ENCODE results near the gene P3H2. TPM values are rescaled to one million over a fixed set of nuclear protein-coding genes. Genes with fewer than 3 reads are reported as not detected.

Gene P3H2
- total RNA-seq, 1 experiment from 2014 or later = 233 TPM

GRCh38 chr3:190131329-190131728, 10.6 kb upstream of the P3H2 start:
- Histone ChIP-seq H3K4me3 (no peak overlapping the region), H3K36me3 (no peaks in the 10 kb centered on the region), H3K9me3 (peaks cover 7% of the 10 kb centered on the region), H3K27me3 (no peaks in the 10 kb centered on the region)
- DNase-seq = peak; percentile 37

GRCh38 chr3:190130696-190131095, 10.0 kb upstream of the P3H2 start:
- Histone ChIP-seq H3K27me3 (no peaks in the 10 kb centered on the region), H3K4me3 (no peak overlapping the region), H3K9me3 (peaks cover 7% of the 10 kb centered on the region), H3K36me3 (no peaks in the 10 kb centered on the region)
- no peak for DNase-seq

DNA sequence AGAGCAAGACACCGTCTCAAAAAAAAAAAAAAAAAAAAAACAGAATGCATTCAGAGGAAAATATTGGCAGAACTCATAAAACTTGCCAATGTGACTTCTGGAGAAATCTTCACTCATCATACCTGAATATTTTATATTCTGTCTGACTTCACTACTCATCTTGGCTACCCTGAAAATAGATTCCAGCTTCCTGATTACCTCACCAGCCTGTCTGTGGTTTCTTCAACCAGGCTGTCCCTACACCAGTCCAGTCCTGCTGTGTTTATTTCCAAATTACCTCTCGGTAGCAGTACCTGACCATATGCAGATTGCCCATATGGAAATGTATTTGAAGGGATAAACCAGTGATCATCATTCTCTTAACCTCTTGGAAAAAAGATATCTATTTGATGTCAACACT, 9.3 kb upstream of the P3H2 start:
- H3K27me3 ChIP-seq = no peaks in the 10 kb centered on the region
- no peaks in the 10 kb centered on the region for H3K36me3 ChIP-seq
- DNase-seq = no peak

GRCh38 chr3:190127797-190128196, 7.1 kb upstream of the P3H2 start:
- no peak for DNase-seq
- Histone ChIP-seq H3K4me3 (no peak overlapping the region), H3K36me3 (no peaks in the 10 kb centered on the region)

More for the DNA sequence above, 9.3 kb upstream of the P3H2 start:
- Histone ChIP-seq H3K9me3 (peaks cover 3% of the 10 kb centered on the region), H3K4me3 (no peak overlapping the region)

DNA sequence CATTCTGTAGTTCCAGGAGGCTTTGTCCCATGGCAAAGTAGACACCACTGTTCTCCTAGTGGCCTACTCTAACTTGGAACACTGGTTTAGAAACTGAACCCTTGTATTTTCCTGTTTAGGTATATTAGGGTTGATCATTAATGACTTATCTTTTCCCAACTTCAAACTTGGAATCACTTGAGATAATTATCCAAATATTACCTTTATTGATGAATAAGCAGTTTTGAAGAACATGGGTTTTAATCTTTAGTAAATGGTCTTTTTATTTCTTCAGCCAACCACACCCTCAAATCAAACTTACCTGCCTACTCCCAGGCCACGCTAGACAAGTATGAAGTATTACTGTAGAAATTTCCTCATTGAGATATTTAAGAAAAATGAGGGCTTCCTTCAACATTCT, 6.5 kb upstream of the P3H2 start:
- no peak for DNase-seq
- Histone ChIP-seq H3K9me3 (0 out of 2 replicates have a peak, but pooled peaks cover 2% of the 10 kb centered on the region), H3K27me3 (no peaks in the 10 kb centered on the region), H3K36me3 (no peaks in the 10 kb centered on the region), H3K4me3 (no peak overlapping the region)

More at GRCh38 chr3:190127797-190128196, 7.1 kb upstream of the P3H2 start:
- Histone ChIP-seq H3K27me3 (no peaks in the 10 kb centered on the region), H3K9me3 (peaks cover 2% of the 10 kb centered on the region; the same call in 1 of the 2 replicates)

DNA sequence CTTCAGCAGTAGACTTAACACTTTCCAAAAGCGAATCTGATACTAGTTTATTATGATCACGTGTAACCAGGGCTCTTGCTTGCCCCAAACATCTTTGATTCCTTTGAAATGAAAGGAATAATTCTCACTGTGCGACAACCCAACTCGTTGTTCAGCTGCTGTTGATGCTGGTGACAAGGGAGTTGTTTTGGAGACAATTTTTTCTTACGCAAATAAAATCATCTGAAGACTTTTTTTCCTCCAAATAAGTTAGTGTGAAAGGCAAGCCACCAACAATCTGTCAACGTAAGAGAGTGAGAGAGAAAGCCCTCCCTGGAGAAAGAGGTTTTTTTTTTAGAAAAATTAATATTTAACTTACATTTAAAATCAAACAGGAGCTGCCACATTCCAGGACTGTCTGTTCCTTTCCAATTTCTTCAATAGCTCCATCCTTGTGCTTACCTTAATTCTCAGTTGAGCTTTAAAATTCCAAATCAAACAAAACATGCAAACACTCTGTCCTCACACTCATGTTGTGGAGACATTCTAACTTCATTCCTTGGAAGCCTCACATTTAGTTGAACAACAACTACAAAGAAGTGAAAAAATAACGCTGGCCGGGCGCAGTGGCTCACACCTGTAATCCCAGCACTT, 4.9 kb upstream of the P3H2 start:
- Histone ChIP-seq H3K27me3 (no peaks in the 10 kb centered on the region), H3K36me3 (0 out of 2 replicates have a peak, but pooled peaks cover under 1% of the 10 kb centered on the region), H3K4me3 (no peak overlapping the region), H3K9me3 (0 out of 2 replicates have a peak, but pooled peaks cover 2% of the 10 kb centered on the region)
- no peak for DNase-seq

DNA sequence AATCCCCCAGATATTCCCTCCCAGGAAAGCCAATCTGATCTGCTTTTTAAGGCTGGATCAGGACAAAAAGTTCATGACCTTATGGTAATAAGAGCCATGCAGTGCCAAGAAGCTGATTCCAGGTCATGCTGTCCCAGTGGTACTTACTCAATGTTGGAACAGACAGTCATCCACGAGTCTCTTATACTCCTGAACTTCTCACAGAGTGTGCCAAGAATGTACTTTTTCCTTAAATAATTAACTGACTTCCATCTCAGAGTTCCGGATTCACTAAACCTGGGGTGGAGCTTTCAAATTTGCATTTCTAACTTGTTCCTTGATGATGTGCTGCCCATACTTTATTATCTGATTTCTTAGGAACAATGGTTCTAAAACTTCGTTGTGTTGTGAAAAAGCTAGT, 3.4 kb upstream of the P3H2 start:
- Histone ChIP-seq H3K4me3 (no peak overlapping the region), H3K27me3 (no peaks in the 10 kb centered on the region), H3K9me3 (no peaks in the 10 kb centered on the region), H3K36me3 (peaks cover 8% of the 10 kb centered on the region)
- no peak for DNase-seq

- peak; percentile 55 for DNase-seq
- Histone ChIP-seq H3K27me3 (no peaks in the 10 kb centered on the region), H3K36me3 (peaks cover 17% of the 10 kb centered on the region), H3K9me3 (no peaks in the 10 kb centered on the region), H3K4me3 (no peak overlapping the region)
Observed at GRCh38 chr3:190122198-190122771, 1.6 kb upstream of the P3H2 start.

DNA sequence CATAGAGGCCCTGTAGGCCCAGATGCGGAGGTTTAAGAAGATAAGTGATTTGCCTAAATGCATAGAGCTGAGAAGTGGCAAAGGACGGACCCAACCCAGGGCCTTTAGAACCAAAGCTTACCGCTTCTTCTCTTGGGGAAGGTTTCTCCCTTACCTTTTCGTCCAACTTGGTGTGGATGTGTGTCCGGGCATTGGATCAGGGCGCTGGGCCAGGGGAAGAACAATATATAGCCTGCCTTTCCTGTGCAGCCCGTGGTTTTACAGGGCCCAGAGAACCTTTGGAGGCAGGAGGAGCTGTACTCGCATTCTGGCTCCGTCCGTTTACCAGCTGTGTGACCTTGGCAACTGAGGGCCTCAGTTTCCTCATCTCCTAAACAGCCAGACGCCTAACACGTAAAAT, 686 bp upstream of the P3H2 start:
- Histone ChIP-seq H3K9me3 (no peaks in the 10 kb centered on the region), H3K4me3 (peak overlapping the region; percentile 92), H3K36me3 (peaks cover 23% of the 10 kb centered on the region), H3K27me3 (no peaks in the 10 kb centered on the region)
- DNase-seq = no peak

DNA sequence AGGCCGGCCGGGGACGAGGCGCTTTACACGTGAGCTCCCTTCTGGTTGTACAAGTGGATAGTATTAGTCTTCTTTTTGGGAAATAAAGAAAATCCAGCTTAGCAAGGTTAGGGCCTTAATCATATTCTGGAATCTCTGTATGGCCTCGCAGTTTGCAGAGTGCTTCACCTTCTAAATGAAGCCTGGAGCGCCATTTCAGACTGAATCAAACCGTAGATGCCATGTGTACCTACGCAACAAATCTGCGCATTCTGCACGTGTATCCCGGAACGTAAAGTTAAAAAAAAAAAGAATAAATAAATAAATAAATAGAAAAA, 322 bp upstream of the P3H2 start:
- no peak for DNase-seq
- no peaks in the 10 kb centered on the region for H3K27me3 ChIP-seq

DNA sequence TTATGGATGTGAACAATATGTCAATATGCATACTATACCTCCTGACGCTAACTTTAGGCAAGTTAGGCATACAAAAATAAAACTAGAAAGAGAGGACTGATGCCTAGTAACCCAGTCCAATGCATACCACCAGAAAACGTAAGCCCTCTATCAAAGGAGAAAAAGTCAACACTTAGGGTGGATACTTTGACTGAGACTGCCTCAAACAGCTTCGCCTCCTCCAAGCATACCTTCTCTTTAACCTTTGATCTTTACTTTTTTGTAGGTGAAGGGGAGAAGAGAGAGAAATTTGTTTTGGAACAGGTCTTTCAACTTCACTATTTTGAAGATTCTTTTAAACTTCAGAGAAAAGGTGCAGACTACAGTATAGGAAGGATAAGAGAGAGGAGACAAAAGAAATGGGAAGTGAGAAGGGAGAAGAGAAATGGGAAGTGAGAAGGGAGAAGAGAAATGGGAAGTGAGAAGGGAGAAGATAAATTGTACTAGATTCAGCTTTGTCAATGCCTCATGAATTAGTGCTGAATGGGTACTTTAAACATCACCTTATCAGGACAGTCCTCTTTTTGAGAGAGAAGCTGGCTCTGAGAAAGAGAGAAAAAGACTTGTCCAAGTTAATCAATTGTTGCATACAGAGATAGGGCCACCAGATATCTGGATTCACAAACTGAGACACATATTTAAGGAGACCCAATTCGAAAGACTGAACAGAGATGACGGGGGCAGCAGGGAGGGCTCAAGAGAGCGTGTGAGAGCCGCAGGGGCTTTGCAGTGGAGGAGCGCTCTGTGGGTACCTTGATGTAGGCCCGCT, 1.0 kb downstream of the P3H2 start:
- DNase-seq = no peak
- peak overlapping the region; percentile 92 for H3K4me3 ChIP-seq
- no peaks in the 10 kb centered on the region for H3K27me3 ChIP-seq
- H3K9me3 ChIP-seq = no peaks in the 10 kb centered on the region
- H3K36me3 ChIP-seq = peaks cover 40% of the 10 kb centered on the region

More for the DNA sequence above, 322 bp upstream of the P3H2 start:
- H3K9me3 ChIP-seq = no peaks in the 10 kb centered on the region
- peak overlapping the region; percentile 92 for H3K4me3 ChIP-seq
- H3K36me3 ChIP-seq = peaks cover 26% of the 10 kb centered on the region

DNA sequence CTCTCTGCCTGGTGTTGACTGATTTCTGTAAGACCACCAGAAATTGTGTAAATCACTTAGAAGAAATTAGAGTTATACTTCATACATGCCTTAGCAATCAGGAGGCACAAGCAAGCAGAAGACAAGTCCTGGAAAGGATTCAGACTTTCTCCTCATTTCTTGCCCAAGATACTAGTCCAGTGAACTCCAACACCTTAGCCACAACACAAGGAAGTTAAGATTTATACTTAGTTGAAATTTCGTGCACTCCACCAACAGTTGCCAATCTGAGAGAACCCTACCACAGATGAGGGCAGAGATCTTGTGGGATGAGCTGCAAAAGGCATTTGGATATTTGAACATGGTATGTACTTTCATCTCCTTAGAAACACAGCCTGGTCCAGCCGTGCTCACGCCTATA, 2.3 kb downstream of the P3H2 start:
- DNase-seq = no peak
- Histone ChIP-seq H3K36me3 (peaks cover 48% of the 10 kb centered on the region), H3K27me3 (no peaks in the 10 kb centered on the region), H3K9me3 (no peaks in the 10 kb centered on the region), H3K4me3 (peak overlapping the region; percentile 92)

- H3K9me3 ChIP-seq = no peaks in the 10 kb centered on the region
- peak overlapping the region; percentile 92 for H3K4me3 ChIP-seq
- H3K27me3 ChIP-seq = no peaks in the 10 kb centered on the region
- no peak for DNase-seq
- peaks cover 53% of the 10 kb centered on the region for H3K36me3 ChIP-seq
Observed at GRCh38 chr3:190117981-190118380, 2.7 kb downstream of the P3H2 start.

DNA sequence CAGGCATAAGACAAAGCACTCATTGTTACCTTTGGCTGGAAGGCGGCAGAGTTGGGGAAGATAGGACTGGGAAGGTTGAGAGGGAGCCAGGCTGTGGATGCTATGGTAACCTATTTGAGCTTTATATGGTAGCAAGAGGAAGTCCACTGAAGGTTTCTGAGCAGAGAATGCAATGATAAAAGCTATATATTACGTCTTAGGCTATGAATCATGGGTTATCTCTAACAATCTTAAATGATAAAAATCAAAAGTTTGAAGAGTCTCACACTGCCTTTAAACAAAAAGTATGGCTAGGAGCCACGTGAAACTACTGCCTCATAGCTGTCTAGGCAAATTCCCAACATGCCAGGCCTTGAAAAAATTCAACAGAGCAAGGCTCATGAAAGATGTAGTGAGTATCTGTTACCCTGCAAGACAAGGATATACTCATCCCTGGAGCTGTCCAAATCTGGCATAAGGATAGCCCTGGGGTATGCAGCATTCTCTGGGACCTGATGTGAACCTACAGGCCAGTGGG, 4.1 kb downstream of the P3H2 start:
- Histone ChIP-seq H3K4me3 (peak overlapping the region; percentile 7; the same call in 1 of the 2 replicates), H3K27me3 (no peaks in the 10 kb centered on the region), H3K9me3 (no peaks in the 10 kb centered on the region), H3K36me3 (peaks cover 61% of the 10 kb centered on the region)
- peak; percentile 22 for DNase-seq

GRCh38 chr3:190110826-190111225, 9.9 kb downstream of the P3H2 start:
- no peaks in the 10 kb centered on the region for H3K27me3 ChIP-seq
- H3K36me3 ChIP-seq = peaks cover 60% of the 10 kb centered on the region
- no peak overlapping the region for H3K4me3 ChIP-seq
- no peaks in the 10 kb centered on the region for H3K9me3 ChIP-seq
- DNase-seq = no peak

DNA sequence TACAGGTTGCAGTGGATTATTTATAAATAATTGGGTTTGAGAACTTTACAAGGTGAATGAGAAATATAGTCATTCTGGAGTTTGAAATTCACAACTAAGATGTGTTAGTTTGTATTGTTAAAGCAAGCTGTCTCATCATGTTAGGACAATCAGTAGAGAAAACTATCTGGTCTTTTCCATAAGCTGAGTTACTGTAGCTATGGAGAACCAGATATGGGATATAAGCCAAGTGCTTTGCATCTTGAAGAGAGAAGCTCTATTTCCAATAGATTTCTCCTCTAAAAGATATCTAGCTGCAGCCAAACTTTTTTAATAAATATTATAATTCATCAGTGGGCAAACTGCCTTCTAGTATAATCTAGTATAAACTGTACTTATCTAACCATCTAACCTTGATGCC, 11.3 kb downstream of the P3H2 start:
- H3K4me3 ChIP-seq = no peak overlapping the region
- no peaks in the 10 kb centered on the region for H3K9me3 ChIP-seq
- DNase-seq = no peak
- H3K27me3 ChIP-seq = no peaks in the 10 kb centered on the region
- peaks cover 60% of the 10 kb centered on the region for H3K36me3 ChIP-seq

DNA sequence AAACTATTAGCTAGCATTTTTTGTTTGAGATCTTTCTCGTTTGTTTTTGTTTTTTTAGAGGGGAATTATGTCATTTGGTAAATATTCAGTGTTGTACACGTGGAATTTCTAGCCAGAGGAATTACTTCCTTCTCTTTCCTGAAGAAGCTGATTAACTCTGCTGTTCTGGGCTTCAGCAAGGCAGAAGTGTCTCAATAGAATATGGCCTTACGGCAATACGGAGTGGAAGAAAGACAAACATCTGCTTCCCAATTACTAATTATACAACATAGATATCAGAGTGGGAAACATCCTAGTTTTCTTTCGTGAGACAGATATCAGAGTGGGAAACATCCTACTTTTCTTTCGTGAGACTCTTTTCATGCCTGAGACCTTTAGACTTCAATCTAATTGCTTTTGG, 11.9 kb downstream of the P3H2 start:
- Histone ChIP-seq H3K4me3 (no peak overlapping the region), H3K36me3 (peaks cover 62% of the 10 kb centered on the region), H3K9me3 (no peaks in the 10 kb centered on the region), H3K27me3 (no peaks in the 10 kb centered on the region)
- DNase-seq = no peak
